RWPE2 (cell line): ENCODE data around the gene TMEM11.

Experiments used
- ATAC-seq: fragments of 200-7000 bp; cut with Tn5 transposase; 3 replicates; pipeline ENCODE4 v1.9.1; 2021; ENCODE audit warnings: low read depth
- DNase-seq: peaks from one replicate; pipeline ENCODE4 v3.0.0-alpha.2; 2020; ENCODE audit warnings: low spot score
- H3K27ac ChIP-seq: fragments of 450-650 bp; 2 replicates; pipeline ENCODE4 v1.5.1; 2017; ENCODE audit warnings: mild to moderate bottlenecking; ENCODE audit not compliant: poor library complexity, severe bottlenecking
- H3K27me3 ChIP-seq: fragments of 250-450 bp; sonication (Bioruptor Pico); 2 replicates; pipeline ENCODE4 v1.5.1; 2021; ENCODE audit warnings: mild to moderate bottlenecking, moderate library complexity; ENCODE audit not compliant: insufficient read depth, poor library complexity, severe bottlenecking
- H3K36me3 ChIP-seq: fragments of 250-450 bp; sonication (Bioruptor Pico); 2 replicates; pipeline ENCODE4 v1.5.1; 2020; ENCODE audit warnings: low read depth, mild to moderate bottlenecking, moderate library complexity
- H3K4me1 ChIP-seq: fragments of 250-450 bp; sonication (Bioruptor Pico); 2 replicates; pipeline ENCODE4 v1.5.1; 2021; ENCODE audit warnings: mild to moderate bottlenecking, moderate library complexity; ENCODE audit not compliant: insufficient read depth, poor library complexity, severe bottlenecking
- H3K4me3 ChIP-seq: fragments of 250-450 bp; sonication (Bioruptor Pico); 2 replicates; pipeline ENCODE4 v1.5.1; 2021; ENCODE audit warnings: mild to moderate bottlenecking, moderate library complexity; ENCODE audit not compliant: severe bottlenecking
- H3K9me3 ChIP-seq: fragments of 250-450 bp; sonication (Bioruptor Pico); 2 replicates; pipeline ENCODE4 v1.5.1; 2021; ENCODE audit warnings: mild to moderate bottlenecking, moderate library complexity; ENCODE audit not compliant: severe bottlenecking
- TF ChIP-seq, protein P1 (sequence below): fragments of 450-650 bp; IDR thresholded peaks from one replicate; pipeline ENCODE4 v1.5.1; 2017; ENCODE audit warnings: mild to moderate bottlenecking, moderate library complexity; ENCODE audit not compliant: poor library complexity, severe bottlenecking

TMEM11 gene

DNA sequence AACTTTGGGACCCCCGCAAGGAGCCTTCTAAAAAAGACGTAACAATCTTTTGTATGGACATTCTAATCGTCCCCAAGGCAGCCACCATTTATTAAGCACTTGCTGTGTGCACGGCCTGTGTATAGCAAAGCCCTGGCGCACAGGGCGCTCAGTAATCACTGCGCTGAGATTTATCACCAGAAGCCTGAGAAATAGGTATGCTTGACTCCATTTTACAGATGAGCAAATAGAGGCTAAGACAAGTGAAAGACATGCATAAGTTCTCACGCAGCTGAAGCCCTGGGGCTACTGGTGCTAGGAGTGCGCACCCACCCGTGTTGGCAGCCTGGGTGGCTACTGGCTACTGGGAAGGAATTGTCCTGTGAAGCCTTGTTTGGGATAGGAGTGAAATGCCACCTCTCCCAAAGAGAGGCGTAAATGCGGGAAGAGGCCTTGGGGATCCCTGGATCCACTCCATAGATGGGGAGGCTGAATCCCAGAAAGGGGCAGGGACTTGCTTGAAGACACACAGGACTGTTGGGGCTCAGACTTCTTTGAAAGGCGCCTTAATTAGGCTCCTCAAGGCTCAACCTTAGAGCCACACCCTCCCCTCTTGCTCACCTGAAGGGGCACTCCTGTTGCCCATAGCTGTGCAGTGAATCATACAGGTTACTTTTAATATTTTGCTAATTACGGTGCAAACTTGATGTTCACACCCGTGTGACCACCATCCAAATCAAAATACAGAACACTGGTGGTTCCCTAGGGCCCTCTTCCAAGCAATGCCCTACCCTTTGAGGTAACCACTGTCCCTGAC is 39.9 kb upstream of the TMEM11 start:
- DNase-seq (no peak), ATAC-seq (peak; percentile 54; the same call in 2 of the 3 replicates)
- Histone ChIP-seq H3K27me3 (no peaks in the 10 kb centered on the region), H3K4me3 (peak overlapping the region; percentile 63), H3K9me3 (no peaks in the 10 kb centered on the region), H3K27ac (no peak overlapping the region), H3K4me1 (peaks cover 21% of the 10 kb centered on the region), H3K36me3 (no peaks in the 10 kb centered on the region)
- TF ChIP-seq, protein P1, sequence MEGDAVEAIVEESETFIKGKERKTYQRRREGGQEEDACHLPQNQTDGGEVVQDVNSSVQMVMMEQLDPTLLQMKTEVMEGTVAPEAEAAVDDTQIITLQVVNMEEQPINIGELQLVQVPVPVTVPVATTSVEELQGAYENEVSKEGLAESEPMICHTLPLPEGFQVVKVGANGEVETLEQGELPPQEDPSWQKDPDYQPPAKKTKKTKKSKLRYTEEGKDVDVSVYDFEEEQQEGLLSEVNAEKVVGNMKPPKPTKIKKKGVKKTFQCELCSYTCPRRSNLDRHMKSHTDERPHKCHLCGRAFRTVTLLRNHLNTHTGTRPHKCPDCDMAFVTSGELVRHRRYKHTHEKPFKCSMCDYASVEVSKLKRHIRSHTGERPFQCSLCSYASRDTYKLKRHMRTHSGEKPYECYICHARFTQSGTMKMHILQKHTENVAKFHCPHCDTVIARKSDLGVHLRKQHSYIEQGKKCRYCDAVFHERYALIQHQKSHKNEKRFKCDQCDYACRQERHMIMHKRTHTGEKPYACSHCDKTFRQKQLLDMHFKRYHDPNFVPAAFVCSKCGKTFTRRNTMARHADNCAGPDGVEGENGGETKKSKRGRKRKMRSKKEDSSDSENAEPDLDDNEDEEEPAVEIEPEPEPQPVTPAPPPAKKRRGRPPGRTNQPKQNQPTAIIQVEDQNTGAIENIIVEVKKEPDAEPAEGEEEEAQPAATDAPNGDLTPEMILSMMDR = no peak

DNA sequence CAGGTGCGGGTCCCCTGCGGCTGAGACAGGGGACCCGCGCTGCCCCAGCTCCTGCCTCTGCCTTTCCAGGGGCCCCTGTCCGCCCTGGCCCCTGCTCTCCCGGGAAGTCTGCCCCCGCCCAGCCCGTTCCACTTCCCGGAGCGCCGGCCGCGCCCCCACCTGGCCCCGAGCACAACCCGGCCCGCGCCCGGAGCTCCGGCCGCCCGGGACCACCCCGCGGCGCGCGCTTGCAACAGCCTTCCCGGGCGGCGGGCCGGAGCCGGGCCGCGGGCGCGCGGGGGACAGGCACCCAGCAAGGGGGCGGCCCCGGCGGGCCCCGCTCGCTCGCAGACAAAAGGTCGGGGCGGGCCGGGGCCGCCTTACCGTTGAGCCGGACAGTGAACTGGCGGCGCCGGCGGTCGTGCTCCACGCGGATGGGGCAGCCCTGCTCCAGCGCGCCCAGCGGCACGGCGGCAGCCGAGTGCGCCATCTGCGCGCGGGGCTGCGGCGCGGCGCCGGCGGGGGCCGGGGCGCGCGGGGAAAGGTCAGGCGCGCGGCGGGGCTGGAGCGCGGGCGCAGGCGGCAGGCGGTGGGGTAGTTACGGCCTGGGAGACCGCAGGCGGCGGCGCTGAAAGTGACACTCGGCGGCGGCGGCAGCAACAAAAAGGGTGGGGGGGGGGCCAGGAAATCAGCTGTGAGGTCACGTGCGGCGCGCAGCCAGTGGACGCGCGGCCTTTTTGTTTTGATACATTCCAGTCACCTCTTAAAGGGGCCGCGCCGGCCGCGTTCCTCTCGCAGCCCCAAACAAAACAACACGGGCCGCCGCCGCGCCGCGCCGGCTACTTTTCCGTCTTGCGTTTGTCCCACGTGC is 39.1 kb upstream of the TMEM11 start, which contains the start of gene NATD1:
Gene NATD1, minus strand, starts transcription at position 615 of the 850 bp plus-strand sequence. Its CDS starts 146 bp downstream, at position 469.
- no peaks in the 10 kb centered on the region for H3K9me3 ChIP-seq
- H3K36me3 ChIP-seq = no peaks in the 10 kb centered on the region
- DNase-seq (no peak), ATAC-seq (peak; percentile 56)
- no peaks in the 10 kb centered on the region for H3K27me3 ChIP-seq
- peaks cover 21% of the 10 kb centered on the region for H3K4me1 ChIP-seq
- no peak within 1 kb of the TSS for H3K27ac ChIP-seq
- TF ChIP-seq, protein P1 = no peak
- H3K4me3 ChIP-seq = peak within 1 kb of the TSS; percentile 63

DNA sequence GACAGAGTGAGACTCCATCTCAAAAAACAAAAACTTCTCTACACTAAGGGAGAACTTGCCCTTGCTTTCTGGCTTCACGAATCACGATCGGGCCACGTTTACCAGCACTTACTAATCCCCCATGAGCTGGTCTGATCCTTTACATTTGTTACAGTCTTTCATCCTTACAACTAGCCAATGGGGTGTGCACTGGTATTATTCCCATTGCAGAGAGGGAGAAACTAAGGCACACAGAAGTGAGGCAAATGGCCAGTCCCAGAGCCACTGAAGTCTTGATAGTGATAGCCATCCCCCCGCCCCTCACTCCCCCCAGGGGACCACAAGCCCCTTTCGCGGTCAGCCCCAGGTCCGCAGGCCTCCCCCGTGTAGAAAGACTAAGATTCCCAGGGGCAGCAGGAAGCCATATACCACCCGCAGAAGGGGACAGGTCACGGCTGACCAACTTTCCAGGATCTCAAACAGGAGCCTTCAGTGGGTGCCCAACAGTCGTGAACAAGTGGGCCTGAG is 38.4 kb upstream of the TMEM11 start:
- DNase-seq (no peak), ATAC-seq (no peak)
- Histone ChIP-seq H3K9me3 (no peaks in the 10 kb centered on the region), H3K27me3 (no peaks in the 10 kb centered on the region), H3K4me3 (peak overlapping the region; percentile 63), H3K27ac (no peak overlapping the region), H3K36me3 (no peaks in the 10 kb centered on the region), H3K4me1 (peaks cover 19% of the 10 kb centered on the region)
- TF ChIP-seq, protein P1 = no peak

DNA sequence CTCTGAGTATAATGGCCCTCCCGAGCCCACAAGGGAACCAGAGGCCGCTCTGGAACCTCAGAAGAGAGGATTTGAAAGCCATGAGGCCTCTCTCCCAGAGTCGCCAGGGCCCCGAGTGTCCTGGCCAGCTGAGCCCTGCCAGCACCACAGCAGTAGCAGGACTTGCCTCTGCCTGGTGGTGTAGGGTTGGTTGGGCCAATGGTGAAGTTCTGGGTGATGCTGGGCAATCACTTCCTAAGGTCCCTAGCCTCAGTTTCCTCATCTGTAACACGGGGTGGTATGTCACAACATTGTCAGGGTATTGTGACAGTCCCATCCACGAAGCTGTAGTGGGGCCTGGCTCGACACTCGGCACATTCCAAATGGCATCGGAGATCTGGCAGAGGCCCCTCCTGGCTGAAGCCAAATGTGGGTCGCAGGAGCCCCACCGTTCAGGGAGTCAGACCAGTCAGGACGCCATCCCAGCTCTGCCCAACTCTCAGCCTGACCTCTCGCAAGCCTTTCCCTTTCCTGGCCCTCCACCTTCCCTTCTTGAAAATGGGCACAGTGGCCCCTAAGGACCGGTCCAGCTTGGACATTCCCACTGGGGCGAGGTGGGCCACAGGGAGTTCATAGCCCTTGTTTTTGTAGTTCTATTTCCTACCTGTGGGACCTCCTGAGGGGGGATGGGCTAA is 37.5 kb upstream of the TMEM11 start:
- no peaks in the 10 kb centered on the region for H3K9me3 ChIP-seq
- TF ChIP-seq, protein P1 = no peak
- no peaks in the 10 kb centered on the region for H3K36me3 ChIP-seq
- no peak for DNase-seq
- no peak overlapping the region for H3K4me3 ChIP-seq
- no peak overlapping the region for H3K27ac ChIP-seq
- no peaks in the 10 kb centered on the region for H3K27me3 ChIP-seq
- no peak for ATAC-seq
- peaks cover 10% of the 10 kb centered on the region for H3K4me1 ChIP-seq
